Measurements from ENCODE around the gene SEMA4D. TPM values are rescaled to one million over a fixed set of nuclear protein-coding genes. Genes with fewer than 3 reads are reported as not detected.

The SEMA4D gene
- total RNA-seq, 1 experiment from 2014 or later = 23.3 TPM

GRCh38 chr9:89390578-89391116 is 107.3 kb downstream of the SEMA4D start:
- Mint-ChIP-seq H3K27ac (ENCODE audit: unreplicated experiment) (no peak overlapping the region), H3K9me3 (ENCODE audit: low read depth, unreplicated experiment) (no peaks in the 10 kb centered on the region), H3K36me3 (ENCODE audit: insufficient read depth, unreplicated experiment) (no peaks in the 10 kb centered on the region), H3K27me3 (ENCODE audit: unreplicated experiment) (no peaks in the 10 kb centered on the region), H3K4me3 (ENCODE audit: low read depth, unreplicated experiment) (no peak overlapping the region), H3K4me1 (ENCODE audit: low read depth, unreplicated experiment) (no peaks in the 10 kb centered on the region)
- no peak for DNase-seq
- TF ChIP-seq CTCF (IDR thresholded peaks at IDR 0.05; ENCODE audit: unreplicated experiment) = no peak
- intact Hi-C loops (cut with micrococcal nuclease; ENCODE audit: unreplicated experiment) = no loop called here
- CTCF ChIA-PET = no interaction called here
- no TSS peak for BruUV-seq (replicated peaks)

DNA sequence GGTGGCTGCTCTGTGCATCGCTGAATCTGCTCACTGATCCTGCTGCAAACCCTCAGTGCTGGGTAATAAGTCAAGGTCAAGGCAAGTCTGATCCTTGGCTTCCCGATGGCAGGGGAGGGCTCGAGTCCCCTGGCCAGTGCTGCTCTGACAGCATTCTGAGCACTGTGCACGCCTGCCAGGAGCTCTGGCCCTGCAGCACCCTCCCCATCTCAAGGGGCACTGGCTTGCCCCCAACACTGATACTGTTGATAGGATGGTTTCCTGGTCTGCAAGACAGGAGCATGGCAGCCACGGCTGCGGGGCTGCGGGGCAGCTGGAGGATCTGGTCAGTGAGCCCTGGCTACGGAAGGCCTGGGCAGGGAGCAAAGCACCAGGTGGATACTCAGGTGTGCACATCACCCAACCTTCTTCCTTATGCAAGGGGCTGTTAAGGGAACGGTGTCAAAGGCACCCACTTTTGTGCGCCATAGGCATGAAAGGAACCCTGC is 107.8 kb downstream of the SEMA4D start:
- H3K27me3 Mint-ChIP-seq (ENCODE audit: unreplicated experiment) = no peaks in the 10 kb centered on the region
- CTCF ChIA-PET = no interaction called here
- no peaks in the 10 kb centered on the region for H3K36me3 Mint-ChIP-seq (ENCODE audit: insufficient read depth, unreplicated experiment)
- intact Hi-C loops (cut with micrococcal nuclease; ENCODE audit: unreplicated experiment) = no loop called here
- TF ChIP-seq CTCF (IDR thresholded peaks at IDR 0.05; ENCODE audit: unreplicated experiment) = no peak
- H3K4me1 Mint-ChIP-seq (ENCODE audit: low read depth, unreplicated experiment) = no peaks in the 10 kb centered on the region
- no peak overlapping the region for H3K27ac Mint-ChIP-seq (ENCODE audit: unreplicated experiment)
- DNase-seq = no peak
- no peak overlapping the region for H3K4me3 Mint-ChIP-seq (ENCODE audit: low read depth, unreplicated experiment)
- no peaks in the 10 kb centered on the region for H3K9me3 Mint-ChIP-seq (ENCODE audit: low read depth, unreplicated experiment)
- BruUV-seq (replicated peaks) = no TSS peak

DNA sequence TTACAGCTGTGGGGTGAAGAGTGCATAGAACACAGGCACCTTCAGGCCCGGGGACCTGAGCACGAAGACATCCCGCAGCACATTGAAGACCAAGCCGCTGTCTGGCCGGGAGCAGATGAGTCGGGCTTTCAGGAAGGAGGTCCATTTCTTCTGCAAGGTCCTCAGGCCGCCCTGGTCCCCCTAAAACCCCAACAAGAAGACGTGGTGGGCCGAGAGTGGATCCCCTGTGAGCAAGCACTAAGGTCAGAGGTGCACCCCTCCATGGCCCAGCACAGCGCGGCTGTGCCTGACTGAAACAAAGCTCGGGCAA is 109.1 kb downstream of the SEMA4D start:
- CTCF ChIA-PET = no interaction called here
- DNase-seq = no peak
- Mint-ChIP-seq H3K9me3 (ENCODE audit: low read depth, unreplicated experiment) (no peaks in the 10 kb centered on the region), H3K27ac (ENCODE audit: unreplicated experiment) (no peak overlapping the region), H3K27me3 (ENCODE audit: unreplicated experiment) (no peaks in the 10 kb centered on the region), H3K36me3 (ENCODE audit: insufficient read depth, unreplicated experiment) (no peaks in the 10 kb centered on the region), H3K4me3 (ENCODE audit: low read depth, unreplicated experiment) (no peak overlapping the region), H3K4me1 (ENCODE audit: low read depth, unreplicated experiment) (no peaks in the 10 kb centered on the region)
- no peak for TF ChIP-seq CTCF (IDR thresholded peaks at IDR 0.05; ENCODE audit: unreplicated experiment)
- intact Hi-C loops (cut with micrococcal nuclease; ENCODE audit: unreplicated experiment) = no loop called here
- no TSS peak for BruUV-seq (replicated peaks)

GRCh38 chr9:89388084-89388867 is 109.6 kb downstream of the SEMA4D start:
- Mint-ChIP-seq H3K36me3 (ENCODE audit: insufficient read depth, unreplicated experiment) (no peaks in the 10 kb centered on the region), H3K9me3 (ENCODE audit: low read depth, unreplicated experiment) (no peaks in the 10 kb centered on the region), H3K27me3 (ENCODE audit: unreplicated experiment) (no peaks in the 10 kb centered on the region), H3K4me3 (ENCODE audit: low read depth, unreplicated experiment) (no peak overlapping the region), H3K27ac (ENCODE audit: unreplicated experiment) (no peak overlapping the region), H3K4me1 (ENCODE audit: low read depth, unreplicated experiment) (no peaks in the 10 kb centered on the region)
- intact Hi-C loops (cut with micrococcal nuclease; ENCODE audit: unreplicated experiment) = no loop called here
- TF ChIP-seq CTCF (IDR thresholded peaks at IDR 0.05; ENCODE audit: unreplicated experiment) = no peak
- no peak for DNase-seq
- CTCF ChIA-PET = no interaction called here
- BruUV-seq (replicated peaks) = no TSS peak

All from Calu3 (cell line).